ENCODE measurements around the gene DENND1B. TPM values are rescaled to one million over a fixed set of nuclear protein-coding genes. Genes with fewer than 3 reads are reported as not detected.

Gene DENND1B
- total RNA-seq, 1 experiment from 2014 or later: 20.9 TPM

DNA sequence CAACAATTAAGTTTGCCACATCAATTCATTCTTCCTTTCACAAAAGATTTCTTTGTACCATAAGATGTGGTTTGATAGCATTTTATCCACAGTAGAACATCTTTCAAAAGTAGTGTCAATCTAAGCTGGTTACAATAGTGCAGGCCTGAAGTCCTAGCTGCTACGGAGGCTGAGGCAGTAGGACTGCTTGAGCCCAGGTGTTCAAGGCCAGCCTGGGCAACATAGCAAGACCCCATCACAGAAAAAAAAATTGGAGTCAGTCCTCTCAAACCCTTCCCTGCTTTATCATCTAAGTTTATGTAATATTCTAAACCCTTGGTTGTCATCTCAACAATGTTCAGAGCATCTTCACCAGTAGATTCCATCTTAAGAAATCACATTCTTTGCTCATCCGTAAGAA, 31.7 kb downstream of the DENND1B start:
- Mint-ChIP-seq H3K4me3 (ENCODE audit: unreplicated experiment) (no peak overlapping the region), H3K36me3 (ENCODE audit: insufficient read depth, unreplicated experiment) (no peaks in the 10 kb centered on the region), H3K4me1 (ENCODE audit: insufficient read depth, unreplicated experiment) (no peaks in the 10 kb centered on the region), H3K9me3 (ENCODE audit: unreplicated experiment) (no peaks in the 10 kb centered on the region), H3K27me3 (ENCODE audit: insufficient read depth, unreplicated experiment) (no peaks in the 10 kb centered on the region), H3K27ac (ENCODE audit: low read depth, unreplicated experiment) (no peak overlapping the region)
- intact Hi-C loops (cut with micrococcal nuclease): no loop called here
- TF ChIP-seq, protein P1, sequence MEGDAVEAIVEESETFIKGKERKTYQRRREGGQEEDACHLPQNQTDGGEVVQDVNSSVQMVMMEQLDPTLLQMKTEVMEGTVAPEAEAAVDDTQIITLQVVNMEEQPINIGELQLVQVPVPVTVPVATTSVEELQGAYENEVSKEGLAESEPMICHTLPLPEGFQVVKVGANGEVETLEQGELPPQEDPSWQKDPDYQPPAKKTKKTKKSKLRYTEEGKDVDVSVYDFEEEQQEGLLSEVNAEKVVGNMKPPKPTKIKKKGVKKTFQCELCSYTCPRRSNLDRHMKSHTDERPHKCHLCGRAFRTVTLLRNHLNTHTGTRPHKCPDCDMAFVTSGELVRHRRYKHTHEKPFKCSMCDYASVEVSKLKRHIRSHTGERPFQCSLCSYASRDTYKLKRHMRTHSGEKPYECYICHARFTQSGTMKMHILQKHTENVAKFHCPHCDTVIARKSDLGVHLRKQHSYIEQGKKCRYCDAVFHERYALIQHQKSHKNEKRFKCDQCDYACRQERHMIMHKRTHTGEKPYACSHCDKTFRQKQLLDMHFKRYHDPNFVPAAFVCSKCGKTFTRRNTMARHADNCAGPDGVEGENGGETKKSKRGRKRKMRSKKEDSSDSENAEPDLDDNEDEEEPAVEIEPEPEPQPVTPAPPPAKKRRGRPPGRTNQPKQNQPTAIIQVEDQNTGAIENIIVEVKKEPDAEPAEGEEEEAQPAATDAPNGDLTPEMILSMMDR (IDR thresholded peaks at IDR 0.05; ENCODE audit: unreplicated experiment): no peak
- DNase-seq (ENCODE audit: unreplicated experiment): no peak
- no TSS peak for BruUV-seq (replicated peaks)
- ChIA-PET CTCF (interaction anchor here (0.6 to 0.7 kb wide), 3 partner anchors 9 to 47 kb away, joined by 3 read pairs; no protein-coding TSS in a partner anchor), POLR2A (no interaction called here)

DNA sequence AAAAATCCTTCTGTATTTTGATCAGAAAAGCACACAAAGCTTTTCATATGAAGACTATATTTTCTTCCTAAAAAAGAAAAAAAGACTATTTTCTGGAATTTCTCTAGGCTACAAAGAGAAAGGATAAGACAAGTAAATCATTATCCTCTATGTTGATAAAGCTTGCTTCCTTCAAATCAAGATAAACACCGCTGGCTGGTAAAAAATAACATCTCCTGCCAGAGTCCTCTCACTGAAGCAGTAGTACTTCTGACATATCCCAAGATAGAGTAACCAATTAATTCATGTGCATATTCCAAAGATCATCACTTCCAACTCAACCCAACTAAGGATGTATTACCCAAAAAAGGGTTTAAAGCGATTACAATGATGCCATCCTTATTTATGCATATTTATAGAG, 34.3 kb downstream of the DENND1B start:
- no peak for DNase-seq (ENCODE audit: unreplicated experiment)
- no peak overlapping the region for H3K27ac Mint-ChIP-seq (ENCODE audit: low read depth, unreplicated experiment)
- no peak overlapping the region for H3K4me3 Mint-ChIP-seq (ENCODE audit: unreplicated experiment)
- H3K4me1 Mint-ChIP-seq (ENCODE audit: insufficient read depth, unreplicated experiment): peaks cover 18% of the 10 kb centered on the region
- ChIA-PET POLR2A (no interaction called here), CTCF (interaction anchor here (1.0 kb wide), 1 partner anchor 19 kb away, joined by 3 read pairs; no protein-coding TSS in a partner anchor)
- no peaks in the 10 kb centered on the region for H3K27me3 Mint-ChIP-seq (ENCODE audit: insufficient read depth, unreplicated experiment)
- H3K9me3 Mint-ChIP-seq (ENCODE audit: unreplicated experiment): no peaks in the 10 kb centered on the region
- BruUV-seq (replicated peaks): no TSS peak
- no peaks in the 10 kb centered on the region for H3K36me3 Mint-ChIP-seq (ENCODE audit: insufficient read depth, unreplicated experiment)
- TF ChIP-seq, protein P1 (IDR thresholded peaks at IDR 0.05; ENCODE audit: unreplicated experiment): no peak
- intact Hi-C loops (cut with micrococcal nuclease): no loop called here

GRCh38 chr1:197738927-197739326, 36.4 kb downstream of the DENND1B start:
- intact Hi-C loops (cut with micrococcal nuclease): no loop called here
- TF ChIP-seq, protein P1 (IDR thresholded peaks at IDR 0.05; ENCODE audit: unreplicated experiment): no peak
- H3K4me3 Mint-ChIP-seq (ENCODE audit: unreplicated experiment): no peak overlapping the region
- BruUV-seq (replicated peaks): no TSS peak
- no peaks in the 10 kb centered on the region for H3K36me3 Mint-ChIP-seq (ENCODE audit: insufficient read depth, unreplicated experiment)
- H3K27ac Mint-ChIP-seq (ENCODE audit: low read depth, unreplicated experiment): no peak overlapping the region
- no peaks in the 10 kb centered on the region for H3K27me3 Mint-ChIP-seq (ENCODE audit: insufficient read depth, unreplicated experiment)
- CTCF ChIA-PET: interaction anchor here (1.1 kb wide), 1 partner anchor 46 kb away, joined by 4 read pairs; no protein-coding TSS in a partner anchor
- peaks cover 18% of the 10 kb centered on the region for H3K4me1 Mint-ChIP-seq (ENCODE audit: insufficient read depth, unreplicated experiment)
- POLR2A ChIA-PET: no interaction called here
- no peaks in the 10 kb centered on the region for H3K9me3 Mint-ChIP-seq (ENCODE audit: unreplicated experiment)
- no peak for DNase-seq (ENCODE audit: unreplicated experiment)

GRCh38 chr1:197737916-197738315, 37.4 kb downstream of the DENND1B start:
- BruUV-seq (replicated peaks): no TSS peak
- H3K36me3 Mint-ChIP-seq (ENCODE audit: insufficient read depth, unreplicated experiment): no peaks in the 10 kb centered on the region
- POLR2A ChIA-PET: interaction anchor here (0.6 to 2.7 kb wide), 8 partner anchors 10 to 793 kb away, joined by 3 to 17 read pairs (median 3); partner anchors contain the start of gene DENND1B

More at GRCh38 chr1:197737916-197738315, 37.4 kb downstream of the DENND1B start:
- intact Hi-C loops (cut with micrococcal nuclease): no loop called here
- Mint-ChIP-seq H3K27me3 (ENCODE audit: insufficient read depth, unreplicated experiment) (no peaks in the 10 kb centered on the region), H3K4me1 (ENCODE audit: insufficient read depth, unreplicated experiment) (peaks cover 18% of the 10 kb centered on the region), H3K27ac (ENCODE audit: low read depth, unreplicated experiment) (no peak overlapping the region), H3K9me3 (ENCODE audit: unreplicated experiment) (no peaks in the 10 kb centered on the region), H3K4me3 (ENCODE audit: unreplicated experiment) (no peak overlapping the region)
- TF ChIP-seq, protein P1 (IDR thresholded peaks at IDR 0.05; ENCODE audit: unreplicated experiment): no peak
- no peak for DNase-seq (ENCODE audit: unreplicated experiment)
- CTCF ChIA-PET: interaction anchor here (0.6 to 1.1 kb wide), 3 partner anchors 32 to 162 kb away, joined by 3 to 4 read pairs (median 4); no protein-coding TSS in a partner anchor
